GM23338 (cell line): ENCODE data around the gene PJA2.

Source experiments
- CREB1 ChIP-seq: fragments of 250-450 bp; sonication (Bioruptor Pico); IDR thresholded peaks from 2 replicates; pipeline ENCODE4 v1.5.0; 2020; ENCODE audit warnings: low read depth, mild to moderate bottlenecking, moderate library complexity
- EZH2 ChIP-seq: fragments of 200-600 bp; sonication (generic); IDR thresholded peaks from one replicate; pipeline ENCODE4 v1.8.0; 2017; ENCODE audit warnings: antibody characterized with exemption, mild to moderate bottlenecking, low read depth; ENCODE audit not compliant: unreplicated experiment
- EZH2phosphoT487 ChIP-seq: fragments of 200-600 bp; sonication (generic); IDR thresholded peaks from one replicate; pipeline ENCODE4 v1.8.1; 2018; ENCODE audit warnings: antibody characterized with exemption; ENCODE audit not compliant: unreplicated experiment
- POLR2AphosphoS5 ChIP-seq: IDR thresholded peaks from 2 replicates; pipeline ENCODE4 v1.6.1; 2016; ENCODE audit warnings: antibody characterized with exemption, low read depth
- STAT1 ChIP-seq: IDR thresholded peaks from one replicate; pipeline ENCODE4 v1.6.1; 2016; ENCODE audit warnings: antibody characterized with exemption; ENCODE audit not compliant: unreplicated experiment
- ZNF114 ChIP-seq: fragments of 250-450 bp; sonication (Bioruptor Pico); IDR thresholded peaks from 2 replicates; pipeline ENCODE4 v1.5.0; 2020; ENCODE audit warnings: mild to moderate bottlenecking, moderate library complexity
- TF ChIP-seq, protein P1 (sequence below), 2 experiments: fragments of 200-600 bp in 1 of 2; sonication (generic) in 1 of 2; conservative IDR thresholded peaks; 2 replicates each; pipeline versions ENCODE4 v1.5.1 to v1.6.1; 2016 to 2017; ENCODE audit warnings: antibody characterized with exemption in 2 of 2, low read depth in 2 of 2, mild to moderate bottlenecking in 2 of 2, moderate library complexity in 1 of 2
- TF ChIP-seq, protein P2 (sequence below): IDR thresholded peaks from 2 replicates; pipeline ENCODE4 v1.6.1; 2016; ENCODE audit warnings: antibody characterized with exemption
- TF ChIP-seq, protein P3 (sequence below): IDR thresholded peaks from one replicate; pipeline ENCODE4 v1.6.1; 2018; ENCODE audit warnings: antibody characterized with exemption; ENCODE audit not compliant: unreplicated experiment
- TF ChIP-seq, protein P4 (sequence below): fragments of 250-450 bp; sonication (Bioruptor Pico); IDR thresholded peaks from 2 replicates; pipeline ENCODE4 v1.5.0; 2020; ENCODE audit warnings: mild to moderate bottlenecking, moderate library complexity

DNA sequence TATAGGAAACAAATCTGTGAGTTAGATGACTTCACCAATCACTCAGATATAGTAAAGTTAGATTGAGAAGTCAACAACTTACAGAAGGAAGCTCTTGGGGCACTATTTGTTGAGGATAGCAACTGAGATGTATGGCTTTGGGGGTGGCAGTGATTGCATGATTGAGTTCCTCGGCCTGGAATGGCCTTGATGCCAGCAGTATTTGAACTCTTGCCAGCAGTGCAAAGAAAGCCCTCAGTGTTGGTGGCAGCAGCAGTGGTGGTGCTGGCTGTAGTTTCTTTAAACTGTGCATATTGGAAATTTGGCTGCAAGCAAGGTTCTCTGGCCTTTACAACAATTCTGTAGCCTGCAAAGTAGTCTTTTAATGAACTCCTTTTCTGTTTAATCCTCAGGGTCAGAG is 41.4 kb upstream of the PJA2 start:
- TF ChIP-seq, protein P1, sequence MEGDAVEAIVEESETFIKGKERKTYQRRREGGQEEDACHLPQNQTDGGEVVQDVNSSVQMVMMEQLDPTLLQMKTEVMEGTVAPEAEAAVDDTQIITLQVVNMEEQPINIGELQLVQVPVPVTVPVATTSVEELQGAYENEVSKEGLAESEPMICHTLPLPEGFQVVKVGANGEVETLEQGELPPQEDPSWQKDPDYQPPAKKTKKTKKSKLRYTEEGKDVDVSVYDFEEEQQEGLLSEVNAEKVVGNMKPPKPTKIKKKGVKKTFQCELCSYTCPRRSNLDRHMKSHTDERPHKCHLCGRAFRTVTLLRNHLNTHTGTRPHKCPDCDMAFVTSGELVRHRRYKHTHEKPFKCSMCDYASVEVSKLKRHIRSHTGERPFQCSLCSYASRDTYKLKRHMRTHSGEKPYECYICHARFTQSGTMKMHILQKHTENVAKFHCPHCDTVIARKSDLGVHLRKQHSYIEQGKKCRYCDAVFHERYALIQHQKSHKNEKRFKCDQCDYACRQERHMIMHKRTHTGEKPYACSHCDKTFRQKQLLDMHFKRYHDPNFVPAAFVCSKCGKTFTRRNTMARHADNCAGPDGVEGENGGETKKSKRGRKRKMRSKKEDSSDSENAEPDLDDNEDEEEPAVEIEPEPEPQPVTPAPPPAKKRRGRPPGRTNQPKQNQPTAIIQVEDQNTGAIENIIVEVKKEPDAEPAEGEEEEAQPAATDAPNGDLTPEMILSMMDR (conservative IDR thresholded peaks at IDR 0.05; ENCODE audit: low read depth in 2 of 2): no peak
- TF ChIP-seq POLR2AphosphoS5: no peak
- no peak for TF ChIP-seq EZH2
- TF ChIP-seq EZH2phosphoT487: no peak
- TF ChIP-seq, protein P2, sequence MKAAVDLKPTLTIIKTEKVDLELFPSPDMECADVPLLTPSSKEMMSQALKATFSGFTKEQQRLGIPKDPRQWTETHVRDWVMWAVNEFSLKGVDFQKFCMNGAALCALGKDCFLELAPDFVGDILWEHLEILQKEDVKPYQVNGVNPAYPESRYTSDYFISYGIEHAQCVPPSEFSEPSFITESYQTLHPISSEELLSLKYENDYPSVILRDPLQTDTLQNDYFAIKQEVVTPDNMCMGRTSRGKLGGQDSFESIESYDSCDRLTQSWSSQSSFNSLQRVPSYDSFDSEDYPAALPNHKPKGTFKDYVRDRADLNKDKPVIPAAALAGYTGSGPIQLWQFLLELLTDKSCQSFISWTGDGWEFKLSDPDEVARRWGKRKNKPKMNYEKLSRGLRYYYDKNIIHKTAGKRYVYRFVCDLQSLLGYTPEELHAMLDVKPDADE: no peak
- no peak for TF ChIP-seq ZNF114 (CRISPR knock-in tag)
- TF ChIP-seq, protein P3, sequence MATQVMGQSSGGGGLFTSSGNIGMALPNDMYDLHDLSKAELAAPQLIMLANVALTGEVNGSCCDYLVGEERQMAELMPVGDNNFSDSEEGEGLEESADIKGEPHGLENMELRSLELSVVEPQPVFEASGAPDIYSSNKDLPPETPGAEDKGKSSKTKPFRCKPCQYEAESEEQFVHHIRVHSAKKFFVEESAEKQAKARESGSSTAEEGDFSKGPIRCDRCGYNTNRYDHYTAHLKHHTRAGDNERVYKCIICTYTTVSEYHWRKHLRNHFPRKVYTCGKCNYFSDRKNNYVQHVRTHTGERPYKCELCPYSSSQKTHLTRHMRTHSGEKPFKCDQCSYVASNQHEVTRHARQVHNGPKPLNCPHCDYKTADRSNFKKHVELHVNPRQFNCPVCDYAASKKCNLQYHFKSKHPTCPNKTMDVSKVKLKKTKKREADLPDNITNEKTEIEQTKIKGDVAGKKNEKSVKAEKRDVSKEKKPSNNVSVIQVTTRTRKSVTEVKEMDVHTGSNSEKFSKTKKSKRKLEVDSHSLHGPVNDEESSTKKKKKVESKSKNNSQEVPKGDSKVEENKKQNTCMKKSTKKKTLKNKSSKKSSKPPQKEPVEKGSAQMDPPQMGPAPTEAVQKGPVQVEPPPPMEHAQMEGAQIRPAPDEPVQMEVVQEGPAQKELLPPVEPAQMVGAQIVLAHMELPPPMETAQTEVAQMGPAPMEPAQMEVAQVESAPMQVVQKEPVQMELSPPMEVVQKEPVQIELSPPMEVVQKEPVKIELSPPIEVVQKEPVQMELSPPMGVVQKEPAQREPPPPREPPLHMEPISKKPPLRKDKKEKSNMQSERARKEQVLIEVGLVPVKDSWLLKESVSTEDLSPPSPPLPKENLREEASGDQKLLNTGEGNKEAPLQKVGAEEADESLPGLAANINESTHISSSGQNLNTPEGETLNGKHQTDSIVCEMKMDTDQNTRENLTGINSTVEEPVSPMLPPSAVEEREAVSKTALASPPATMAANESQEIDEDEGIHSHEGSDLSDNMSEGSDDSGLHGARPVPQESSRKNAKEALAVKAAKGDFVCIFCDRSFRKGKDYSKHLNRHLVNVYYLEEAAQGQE: no peak
- no peak for TF ChIP-seq CREB1 (CRISPR knock-in tag)
- TF ChIP-seq STAT1: no peak
- TF ChIP-seq, protein P4, sequence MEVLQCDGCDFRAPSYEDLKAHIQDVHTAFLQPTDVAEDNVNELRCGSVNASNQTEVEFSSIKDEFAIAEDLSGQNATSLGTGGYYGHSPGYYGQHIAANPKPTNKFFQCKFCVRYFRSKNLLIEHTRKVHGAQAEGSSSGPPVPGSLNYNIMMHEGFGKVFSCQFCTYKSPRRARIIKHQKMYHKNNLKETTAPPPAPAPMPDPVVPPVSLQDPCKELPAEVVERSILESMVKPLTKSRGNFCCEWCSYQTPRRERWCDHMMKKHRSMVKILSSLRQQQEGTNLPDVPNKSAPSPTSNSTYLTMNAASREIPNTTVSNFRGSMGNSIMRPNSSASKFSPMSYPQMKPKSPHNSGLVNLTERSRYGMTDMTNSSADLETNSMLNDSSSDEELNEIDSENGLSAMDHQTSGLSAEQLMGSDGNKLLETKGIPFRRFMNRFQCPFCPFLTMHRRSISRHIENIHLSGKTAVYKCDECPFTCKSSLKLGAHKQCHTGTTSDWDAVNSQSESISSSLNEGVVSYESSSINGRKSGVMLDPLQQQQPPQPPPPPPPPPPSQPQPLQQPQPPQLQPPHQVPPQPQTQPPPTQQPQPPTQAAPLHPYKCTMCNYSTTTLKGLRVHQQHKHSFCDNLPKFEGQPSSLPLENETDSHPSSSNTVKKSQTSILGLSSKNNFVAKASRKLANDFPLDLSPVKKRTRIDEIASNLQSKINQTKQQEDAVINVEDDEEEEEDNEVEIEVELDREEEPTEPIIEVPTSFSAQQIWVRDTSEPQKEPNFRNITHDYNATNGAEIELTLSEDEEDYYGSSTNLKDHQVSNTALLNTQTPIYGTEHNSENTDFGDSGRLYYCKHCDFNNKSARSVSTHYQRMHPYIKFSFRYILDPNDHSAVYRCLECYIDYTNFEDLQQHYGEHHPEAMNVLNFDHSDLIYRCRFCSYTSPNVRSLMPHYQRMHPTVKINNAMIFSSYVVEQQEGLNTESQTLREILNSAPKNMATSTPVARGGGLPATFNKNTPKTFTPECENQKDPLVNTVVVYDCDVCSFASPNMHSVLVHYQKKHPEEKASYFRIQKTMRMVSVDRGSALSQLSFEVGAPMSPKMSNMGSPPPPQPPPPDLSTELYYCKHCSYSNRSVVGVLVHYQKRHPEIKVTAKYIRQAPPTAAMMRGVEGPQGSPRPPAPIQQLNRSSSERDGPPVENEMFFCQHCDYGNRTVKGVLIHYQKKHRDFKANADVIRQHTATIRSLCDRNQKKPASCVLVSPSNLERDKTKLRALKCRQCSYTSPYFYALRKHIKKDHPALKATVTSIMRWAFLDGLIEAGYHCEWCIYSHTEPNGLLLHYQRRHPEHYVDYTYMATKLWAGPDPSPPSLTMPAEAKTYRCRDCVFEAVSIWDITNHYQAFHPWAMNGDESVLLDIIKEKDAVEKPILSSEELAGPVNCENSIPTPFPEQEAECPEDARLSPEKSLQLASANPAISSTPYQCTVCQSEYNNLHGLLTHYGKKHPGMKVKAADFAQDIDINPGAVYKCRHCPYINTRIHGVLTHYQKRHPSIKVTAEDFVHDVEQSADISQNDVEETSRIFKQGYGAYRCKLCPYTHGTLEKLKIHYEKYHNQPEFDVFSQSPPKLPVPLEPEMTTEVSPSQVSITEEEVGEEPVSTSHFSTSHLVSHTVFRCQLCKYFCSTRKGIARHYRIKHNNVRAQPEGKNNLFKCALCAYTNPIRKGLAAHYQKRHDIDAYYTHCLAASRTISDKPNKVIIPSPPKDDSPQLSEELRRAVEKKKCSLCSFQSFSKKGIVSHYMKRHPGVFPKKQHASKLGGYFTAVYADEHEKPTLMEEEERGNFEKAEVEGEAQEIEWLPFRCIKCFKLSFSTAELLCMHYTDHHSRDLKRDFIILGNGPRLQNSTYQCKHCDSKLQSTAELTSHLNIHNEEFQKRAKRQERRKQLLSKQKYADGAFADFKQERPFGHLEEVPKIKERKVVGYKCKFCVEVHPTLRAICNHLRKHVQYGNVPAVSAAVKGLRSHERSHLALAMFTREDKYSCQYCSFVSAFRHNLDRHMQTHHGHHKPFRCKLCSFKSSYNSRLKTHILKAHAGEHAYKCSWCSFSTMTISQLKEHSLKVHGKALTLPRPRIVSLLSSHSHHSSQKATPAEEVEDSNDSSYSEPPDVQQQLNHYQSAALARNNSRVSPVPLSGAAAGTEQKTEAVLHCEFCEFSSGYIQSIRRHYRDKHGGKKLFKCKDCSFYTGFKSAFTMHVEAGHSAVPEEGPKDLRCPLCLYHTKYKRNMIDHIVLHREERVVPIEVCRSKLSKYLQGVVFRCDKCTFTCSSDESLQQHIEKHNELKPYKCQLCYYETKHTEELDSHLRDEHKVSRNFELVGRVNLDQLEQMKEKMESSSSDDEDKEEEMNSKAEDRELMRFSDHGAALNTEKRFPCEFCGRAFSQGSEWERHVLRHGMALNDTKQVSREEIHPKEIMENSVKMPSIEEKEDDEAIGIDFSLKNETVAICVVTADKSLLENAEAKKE (CRISPR knock-in tag): no peak
